OCI-LY7 (cell line): ENCODE data around the gene GATAD2A. TPM values are rescaled to one million over a fixed set of nuclear protein-coding genes. Genes with fewer than 3 reads are reported as not detected.

ENCODE experiments used
- BruUV-seq: library from RNA; stranded (reverse); fragments of 400-500 nt; replicated peaks from 2 replicates; lab custom pipeline; 2021; lab: Mats Ljungman, UMichigan
- CTCF ChIA-PET: fragments of 300-600 bp; sonication (Branson Sonifier 250); formaldehyde crosslinking; loops from one replicate; lab custom pipeline; 2022; ENCODE audit warnings: antibody characterized with exemption; ENCODE audit not compliant: unreplicated experiment; lab: Charles Lee
- POLR2A ChIA-PET: fragments of 300-600 bp; sonication (Branson Sonifier 250); formaldehyde crosslinking; loops from one replicate; lab custom pipeline; 2022; ENCODE audit warnings: antibody characterized with exemption; lab: Charles Lee
- DNase-seq: peaks from one replicate; pipeline ENCODE4 v3.0.0-alpha.2; 2015; ENCODE audit warnings: low spot score
- H2AFZ ChIP-seq: fragments of 200-600 bp; sonication (generic), shearing (Covaris generic); 2 replicates; pipeline ENCODE4 v1.6.1; 2014; ENCODE audit warnings: mild to moderate bottlenecking, antibody characterized with exemption, low read length, moderate library complexity
- H3K27ac ChIP-seq: fragments of 200-600 bp; sonication (generic); 2 replicates; pipeline ENCODE4 v1.5.1; 2014; ENCODE audit warnings: mixed run types, low read depth, mild to moderate bottlenecking, moderate library complexity, low read length, inconsistent platforms; ENCODE audit not compliant: poor library complexity, severe bottlenecking
- H3K36me3 ChIP-seq: fragments of 200-600 bp; sonication (generic); 2 replicates; pipeline ENCODE4 v1.6.1; 2014; ENCODE audit warnings: mild to moderate bottlenecking, antibody characterized with exemption, low read length, moderate library complexity, mixed read lengths; ENCODE audit not compliant: insufficient read depth
- H3K4me1 ChIP-seq: fragments of 200-600 bp; sonication (generic); 2 replicates; pipeline ENCODE4 v1.5.1; 2014; ENCODE audit warnings: mild to moderate bottlenecking, low read length; ENCODE audit not compliant: insufficient read depth, poor library complexity, severe bottlenecking
- H3K4me2 ChIP-seq: fragments of 200-600 bp; sonication (generic); 2 replicates; pipeline ENCODE4 v1.6.1; 2014; ENCODE audit warnings: mild to moderate bottlenecking, low read length
- H3K4me3 ChIP-seq: fragments of 200-600 bp; sonication (generic); 2 replicates; pipeline ENCODE4 v1.5.1; 2014; ENCODE audit warnings: mild to moderate bottlenecking, low read depth, low read length; ENCODE audit not compliant: poor library complexity, severe bottlenecking
- H3K79me2 ChIP-seq: fragments of 200-600 bp; sonication (generic); 2 replicates; pipeline ENCODE4 v1.6.1; 2016; ENCODE audit warnings: low read depth, mild to moderate bottlenecking, low read length, moderate library complexity, mixed read lengths; ENCODE audit not compliant: insufficient read depth
- H3K9me2 ChIP-seq: fragments of 200-600 bp; sonication (generic); 2 replicates; pipeline ENCODE4 v1.6.1; 2016; ENCODE audit warnings: mild to moderate bottlenecking, low read length, mixed read lengths; ENCODE audit not compliant: insufficient read depth
- H3K9me3 ChIP-seq: fragments of 200-600 bp; sonication (generic); 2 replicates; pipeline ENCODE4 v1.6.1; 2014; ENCODE audit warnings: mild to moderate bottlenecking, mixed run types, low read length, mixed read lengths
- H4K20me1 ChIP-seq: fragments of 200-600 bp; sonication (generic); 2 replicates; pipeline ENCODE4 v1.6.1; 2014; ENCODE audit warnings: mild to moderate bottlenecking, antibody characterized with exemption, low read length, moderate library complexity, mixed read lengths; ENCODE audit not compliant: insufficient read depth
- EZH2phosphoT487 ChIP-seq: fragments of 200-600 bp; sonication (generic); IDR thresholded peaks from 2 replicates; pipeline ENCODE4 v1.6.1; 2018; ENCODE audit warnings: low read depth, borderline replicate concordance, mild to moderate bottlenecking, mixed run types, antibody characterized with exemption, low read length, moderate library complexity, mixed read lengths
- intact Hi-C: fragments of 100-400 bp; cut with micrococcal nuclease; formaldehyde crosslinking; loops from one replicate; pipeline ENCODE4 v1.10.0; 2022; ENCODE audit not compliant: unreplicated experiment
- total RNA-seq, 2 experiments: library from RNA; depleted of rRNA in 1 of 2; stranded (reverse); fragments of >200 nt in 1 of 2; shearing (Covaris generic) in 1 of 2; gene quantifications; 2 replicates each; pipeline ENCODE4 v1.2.3, GENCODE V29; 2014 to 2022
- TF ChIP-seq, protein P1 (sequence below): fragments of 200-600 bp; sonication (generic); conservative IDR thresholded peaks from 2 replicates; pipeline ENCODE4 v1.5.1; 2014; ENCODE audit warnings: mild to moderate bottlenecking, antibody characterized with exemption, low read length, moderate library complexity, mixed read lengths

Gene GATAD2A
- total RNA-seq, 2 experiments from 2014 or later: 62.8 to 156 TPM

DNA sequence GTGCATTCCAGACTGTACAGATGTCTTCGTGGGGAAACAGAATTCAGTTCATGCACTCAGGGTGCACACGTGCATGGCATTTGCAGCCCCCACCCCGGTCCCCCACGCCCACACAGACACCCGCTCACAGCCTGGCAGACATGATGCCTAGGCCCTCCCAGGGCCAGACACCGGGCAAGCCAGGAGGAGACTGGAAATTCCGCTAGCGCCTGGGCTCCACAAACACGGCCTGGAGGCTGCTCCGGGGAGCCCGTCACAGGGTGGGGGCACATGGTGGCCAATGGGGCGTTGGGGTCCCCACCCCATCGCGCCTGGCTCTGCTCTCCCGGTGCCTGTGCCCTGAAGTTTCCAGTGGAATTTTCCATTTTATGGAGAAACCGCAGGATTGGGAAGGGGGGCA lies 136.1 kb downstream of the GATAD2A start:
- Histone ChIP-seq H3K9me2 (no peaks in the 10 kb centered on the region), H3K4me1 (peaks cover 14% of the 10 kb centered on the region), H3K79me2 (no peaks in the 10 kb centered on the region), H3K4me2 (no peak overlapping the region), H3K27ac (no peak overlapping the region), H3K4me3 (no peak overlapping the region), H2AFZ (no peak overlapping the region), H3K36me3 (no peaks in the 10 kb centered on the region), H4K20me1 (no peaks in the 10 kb centered on the region), H3K9me3 (no peaks in the 10 kb centered on the region)
- TF ChIP-seq EZH2phosphoT487: no peak
- TF ChIP-seq, protein P1, sequence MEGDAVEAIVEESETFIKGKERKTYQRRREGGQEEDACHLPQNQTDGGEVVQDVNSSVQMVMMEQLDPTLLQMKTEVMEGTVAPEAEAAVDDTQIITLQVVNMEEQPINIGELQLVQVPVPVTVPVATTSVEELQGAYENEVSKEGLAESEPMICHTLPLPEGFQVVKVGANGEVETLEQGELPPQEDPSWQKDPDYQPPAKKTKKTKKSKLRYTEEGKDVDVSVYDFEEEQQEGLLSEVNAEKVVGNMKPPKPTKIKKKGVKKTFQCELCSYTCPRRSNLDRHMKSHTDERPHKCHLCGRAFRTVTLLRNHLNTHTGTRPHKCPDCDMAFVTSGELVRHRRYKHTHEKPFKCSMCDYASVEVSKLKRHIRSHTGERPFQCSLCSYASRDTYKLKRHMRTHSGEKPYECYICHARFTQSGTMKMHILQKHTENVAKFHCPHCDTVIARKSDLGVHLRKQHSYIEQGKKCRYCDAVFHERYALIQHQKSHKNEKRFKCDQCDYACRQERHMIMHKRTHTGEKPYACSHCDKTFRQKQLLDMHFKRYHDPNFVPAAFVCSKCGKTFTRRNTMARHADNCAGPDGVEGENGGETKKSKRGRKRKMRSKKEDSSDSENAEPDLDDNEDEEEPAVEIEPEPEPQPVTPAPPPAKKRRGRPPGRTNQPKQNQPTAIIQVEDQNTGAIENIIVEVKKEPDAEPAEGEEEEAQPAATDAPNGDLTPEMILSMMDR: no peak
- ChIA-PET POLR2A (no interaction called here), CTCF (no interaction called here)
- BruUV-seq: no TSS peak
- no peak for DNase-seq
- intact Hi-C loops: no loop called here

DNA sequence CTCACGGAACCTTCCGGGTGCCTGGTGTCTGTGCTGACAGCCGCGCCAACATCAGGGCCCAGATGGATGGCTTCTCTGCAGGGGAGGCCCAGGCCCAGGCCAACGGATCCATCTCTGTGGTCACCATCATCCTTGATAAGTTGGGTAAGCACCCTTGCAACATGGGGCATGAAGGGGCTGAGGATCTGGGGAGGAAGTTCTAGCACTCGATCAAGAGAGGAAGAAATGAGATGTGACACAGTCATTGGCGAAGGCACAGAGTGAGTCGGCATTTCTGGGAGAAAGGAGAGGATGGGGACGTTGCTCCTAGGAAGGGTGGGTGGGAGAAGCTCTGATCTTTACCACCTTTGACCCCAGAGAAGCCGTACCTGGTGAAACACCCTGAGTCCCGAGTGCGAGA lies 137.0 kb downstream of the GATAD2A start:
- Histone ChIP-seq H3K79me2 (no peaks in the 10 kb centered on the region), H3K4me2 (no peak overlapping the region), H3K4me1 (peaks cover 14% of the 10 kb centered on the region), H3K9me2 (no peaks in the 10 kb centered on the region), H4K20me1 (no peaks in the 10 kb centered on the region), H3K27ac (no peak overlapping the region), H3K4me3 (no peak overlapping the region), H2AFZ (no peak overlapping the region), H3K36me3 (no peaks in the 10 kb centered on the region), H3K9me3 (no peaks in the 10 kb centered on the region)
- no peak for DNase-seq
- no TSS peak for BruUV-seq
- CTCF ChIA-PET: no interaction called here
- POLR2A ChIA-PET: no interaction called here
- intact Hi-C loops: no loop called here
- TF ChIP-seq, protein P1: no peak
- TF ChIP-seq EZH2phosphoT487: no peak

DNA sequence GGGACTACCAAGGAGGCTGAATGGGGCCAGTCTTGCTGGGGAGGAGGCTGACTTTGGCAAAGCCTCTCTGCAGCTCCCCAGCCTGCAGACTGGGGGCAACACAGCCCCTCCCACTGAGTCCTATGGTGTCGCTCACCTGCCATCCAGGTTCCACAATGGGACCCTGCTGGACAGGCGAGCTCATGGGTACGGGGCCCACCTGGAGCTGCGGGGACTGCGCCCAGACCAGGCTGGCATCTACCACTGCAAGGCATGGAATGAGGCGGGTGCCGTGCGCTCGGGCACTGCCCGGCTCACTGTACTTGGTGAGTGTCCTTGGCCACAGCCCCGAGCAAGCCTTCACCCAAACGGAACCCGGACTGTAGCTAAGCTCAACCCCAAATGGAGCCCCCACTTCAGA lies 137.6 kb downstream of the GATAD2A start:
- BruUV-seq: no TSS peak
- no peak for DNase-seq
- H3K4me3 ChIP-seq: no peak overlapping the region
- H3K4me2 ChIP-seq: no peak overlapping the region
- ChIA-PET CTCF (no interaction called here), POLR2A (interaction anchor here (0.6 kb wide), 1 partner anchor 225 kb away, joined by 5 read pairs; no protein-coding TSS in a partner anchor)
- no peaks in the 10 kb centered on the region for H3K9me2 ChIP-seq
- intact Hi-C loops: no loop called here
- H3K36me3 ChIP-seq: no peaks in the 10 kb centered on the region
- H3K27ac ChIP-seq: no peak overlapping the region
- H2AFZ ChIP-seq: no peak overlapping the region
- no peaks in the 10 kb centered on the region for H3K9me3 ChIP-seq
- H4K20me1 ChIP-seq: no peaks in the 10 kb centered on the region
- no peak for TF ChIP-seq EZH2phosphoT487
- TF ChIP-seq, protein P1: no peak
- H3K4me1 ChIP-seq: peaks cover 12% of the 10 kb centered on the region
- no peaks in the 10 kb centered on the region for H3K79me2 ChIP-seq
